ENCODE results near the gene SLC35A2.
"Not testable (repeated sequence)": the region's sequence is repeated elsewhere in the genome, so short reads cannot be mapped to it uniquely, and the experiment has no call there.

The SLC35A2 gene

DNA sequence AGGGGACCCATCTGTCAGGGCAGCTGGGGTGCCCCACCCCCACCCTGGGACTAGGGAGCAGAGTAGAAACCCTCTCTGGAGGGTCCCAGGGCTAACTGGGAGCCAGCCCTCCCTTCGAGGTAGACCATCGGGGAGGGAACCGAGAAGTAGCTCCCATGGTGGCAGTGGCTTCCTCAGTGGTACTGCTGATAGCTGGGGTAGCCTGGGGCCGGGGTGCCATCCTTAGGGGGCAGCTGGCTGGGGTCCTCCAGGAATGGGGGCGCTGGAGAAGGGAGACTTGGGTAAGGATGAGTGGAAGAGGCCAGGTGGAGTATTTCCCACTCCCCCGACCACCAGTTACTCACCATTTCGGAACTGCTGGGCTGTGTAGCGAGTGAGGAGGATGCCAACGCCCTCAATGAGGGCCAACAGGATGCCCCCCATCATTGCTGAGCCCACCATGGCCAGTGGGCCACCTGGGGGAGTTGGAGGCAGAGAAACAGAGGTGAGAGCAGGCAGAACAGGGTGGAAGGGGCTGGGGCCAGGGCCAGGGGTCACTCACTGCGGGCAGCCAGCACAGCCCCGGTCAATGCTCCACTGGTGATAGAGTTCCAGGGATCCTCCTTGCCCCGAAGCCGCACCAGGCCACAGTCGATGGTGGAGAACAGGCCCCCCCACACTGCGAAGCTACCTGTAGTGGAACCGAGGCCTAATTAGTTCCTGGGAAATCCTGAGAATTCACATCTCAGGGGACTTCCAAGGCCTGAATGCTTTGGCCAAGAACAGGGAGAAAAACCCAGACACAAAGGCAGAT, 17.7 kb downstream of the SLC35A2 start:
- no peaks in the 10 kb centered on the region for H3K36me3 ChIP-seq (ENCODE audit: control insufficient read depth, insufficient read depth, low read length)
- peaks cover 2% of the 10 kb centered on the region for H3K4me1 ChIP-seq (ENCODE audit: control insufficient read depth, insufficient read depth, low read length)
- no peaks in the 10 kb centered on the region for H3K27me3 ChIP-seq (ENCODE audit: control insufficient read depth, insufficient read depth, low read length)
- no peak overlapping the region for H3K9ac ChIP-seq (ENCODE audit: low read length)
- no peak overlapping the region for H3K27ac ChIP-seq (ENCODE audit: low read depth, low read length)
- H3K4me3 ChIP-seq (ENCODE audit: low read length): no peak overlapping the region

DNA sequence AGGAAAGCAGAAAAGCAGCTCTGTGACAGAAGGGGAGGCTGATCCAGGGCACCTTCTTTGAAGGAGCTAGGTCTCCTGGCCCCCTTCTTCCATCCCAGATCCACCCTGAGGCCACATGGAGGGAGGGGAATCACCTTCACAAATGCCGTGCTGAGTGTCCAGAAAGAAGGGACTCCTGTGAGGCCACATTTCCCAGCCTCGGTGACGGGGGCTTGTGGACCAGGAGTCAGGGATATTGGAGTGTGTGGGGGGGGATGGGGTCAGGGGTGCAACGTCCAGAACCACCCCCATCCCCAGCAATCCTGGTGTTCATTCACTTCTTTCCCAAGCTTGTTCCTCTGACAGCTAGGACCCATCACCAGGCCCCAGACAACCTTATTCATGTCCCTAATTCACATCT, 18.6 kb downstream of the SLC35A2 start:
- Histone ChIP-seq H3K4me1 (ENCODE audit: control insufficient read depth, insufficient read depth, low read length) (peaks cover 2% of the 10 kb centered on the region), H3K27me3 (ENCODE audit: control insufficient read depth, insufficient read depth, low read length) (no peaks in the 10 kb centered on the region), H3K4me3 (ENCODE audit: low read length) (no peak overlapping the region), H3K27ac (ENCODE audit: low read depth, low read length) (no peak overlapping the region), H3K9ac (ENCODE audit: low read length) (no peak overlapping the region), H3K36me3 (ENCODE audit: control insufficient read depth, insufficient read depth, low read length) (no peaks in the 10 kb centered on the region)

- no peak overlapping the region for H3K9ac ChIP-seq (ENCODE audit: low read length)
- peak overlapping the region; percentile 58 for H3K27ac ChIP-seq (ENCODE audit: low read depth, low read length)
Measured at GRCh38 chrX:48891402-48892288, 19.8 kb downstream of the SLC35A2 start.

GRCh38 chrX:48890934-48891401, 20.5 kb downstream of the SLC35A2 start:
- Histone ChIP-seq H3K4me3 (ENCODE audit: low read length) (peak overlapping the region; percentile 62), H3K27ac (ENCODE audit: low read depth, low read length) (peak overlapping the region; percentile 58), H3K36me3 (ENCODE audit: control insufficient read depth, insufficient read depth, low read length) (no peaks in the 10 kb centered on the region), H3K27me3 (ENCODE audit: control insufficient read depth, insufficient read depth, low read length) (no peaks in the 10 kb centered on the region), H3K9ac (ENCODE audit: low read length) (no peak overlapping the region), H3K4me1 (ENCODE audit: control insufficient read depth, insufficient read depth, low read length) (peaks cover 2% of the 10 kb centered on the region)

More at GRCh38 chrX:48891402-48892288, 19.8 kb downstream of the SLC35A2 start:
- peak overlapping the region; percentile 62 for H3K4me3 ChIP-seq (ENCODE audit: low read length)
- peaks cover 2% of the 10 kb centered on the region for H3K4me1 ChIP-seq (ENCODE audit: control insufficient read depth, insufficient read depth, low read length)
- H3K27me3 ChIP-seq (ENCODE audit: control insufficient read depth, insufficient read depth, low read length): no peaks in the 10 kb centered on the region
- no peaks in the 10 kb centered on the region for H3K36me3 ChIP-seq (ENCODE audit: control insufficient read depth, insufficient read depth, low read length)

GRCh38 chrX:48890296-48890925, 21.0 kb downstream of the SLC35A2 start:
- Histone ChIP-seq H3K27me3 (ENCODE audit: control insufficient read depth, insufficient read depth, low read length) (no peaks in the 10 kb centered on the region), H3K4me1 (ENCODE audit: control insufficient read depth, insufficient read depth, low read length) (peaks cover 2% of the 10 kb centered on the region), H3K9ac (ENCODE audit: low read length) (no peak overlapping the region), H3K4me3 (ENCODE audit: low read length) (peak overlapping the region; percentile 62), H3K36me3 (ENCODE audit: control insufficient read depth, insufficient read depth, low read length) (no peaks in the 10 kb centered on the region), H3K27ac (ENCODE audit: low read depth, low read length) (no peak overlapping the region)

- not testable (repeated sequence) for H3K36me3 ChIP-seq (ENCODE audit: control insufficient read depth, insufficient read depth, low read length); H3K4me1 ChIP-seq (ENCODE audit: control insufficient read depth, insufficient read depth, low read length); H3K9ac ChIP-seq (ENCODE audit: low read length); H3K27me3 ChIP-seq (ENCODE audit: control insufficient read depth, insufficient read depth, low read length); H3K4me3 ChIP-seq (ENCODE audit: low read length); H3K27ac ChIP-seq (ENCODE audit: low read depth, low read length)
Measured at GRCh38 chrX:48886586-48886985, 24.9 kb downstream of the SLC35A2 start.

- Histone ChIP-seq H3K4me3 (ENCODE audit: low read length) (no peak overlapping the region), H3K36me3 (ENCODE audit: control insufficient read depth, insufficient read depth, low read length) (no peaks in the 10 kb centered on the region), H3K4me1 (ENCODE audit: control insufficient read depth, insufficient read depth, low read length) (no peaks in the 10 kb centered on the region), H3K27me3 (ENCODE audit: control insufficient read depth, insufficient read depth, low read length) (no peaks in the 10 kb centered on the region), H3K27ac (ENCODE audit: low read depth, low read length) (no peak overlapping the region), H3K9ac (ENCODE audit: low read length) (no peak overlapping the region)
Measured at GRCh38 chrX:48883729-48884128, 27.7 kb downstream of the SLC35A2 start.

- not testable (repeated sequence) for H3K27ac ChIP-seq (ENCODE audit: low read depth, low read length); H3K36me3 ChIP-seq (ENCODE audit: control insufficient read depth, insufficient read depth, low read length); H3K4me1 ChIP-seq (ENCODE audit: control insufficient read depth, insufficient read depth, low read length); H3K27me3 ChIP-seq (ENCODE audit: control insufficient read depth, insufficient read depth, low read length); H3K4me3 ChIP-seq (ENCODE audit: low read length); H3K9ac ChIP-seq (ENCODE audit: low read length)
Measured at GRCh38 chrX:48876944-48877343, 34.5 kb downstream of the SLC35A2 start.

DNA sequence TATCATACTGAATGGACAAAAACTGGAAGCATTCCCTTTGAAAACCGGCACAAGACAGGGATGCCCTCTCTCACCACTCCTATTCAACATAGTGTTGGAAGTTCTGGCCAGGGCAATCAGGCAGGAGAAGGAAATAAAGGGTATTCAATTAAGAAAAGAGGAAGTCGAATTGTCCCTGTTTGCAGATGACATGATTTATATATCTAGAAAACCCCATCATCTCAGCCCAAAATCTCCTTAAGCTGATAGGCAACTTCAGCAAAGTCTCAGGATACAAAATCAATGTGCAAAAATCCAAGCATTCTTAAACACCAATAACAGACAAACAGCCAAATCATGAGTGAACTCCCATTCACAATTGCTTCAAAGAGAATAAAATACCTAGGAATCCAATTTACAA, 39.4 kb downstream of the SLC35A2 start:
- H3K27me3 ChIP-seq (ENCODE audit: control insufficient read depth, insufficient read depth, low read length); H3K36me3 ChIP-seq (ENCODE audit: control insufficient read depth, insufficient read depth, low read length); H3K9ac ChIP-seq (ENCODE audit: low read length); H3K4me3 ChIP-seq (ENCODE audit: low read length); H3K4me1 ChIP-seq (ENCODE audit: control insufficient read depth, insufficient read depth, low read length); H3K27ac ChIP-seq (ENCODE audit: low read depth, low read length): not testable (repeated sequence)

DNA sequence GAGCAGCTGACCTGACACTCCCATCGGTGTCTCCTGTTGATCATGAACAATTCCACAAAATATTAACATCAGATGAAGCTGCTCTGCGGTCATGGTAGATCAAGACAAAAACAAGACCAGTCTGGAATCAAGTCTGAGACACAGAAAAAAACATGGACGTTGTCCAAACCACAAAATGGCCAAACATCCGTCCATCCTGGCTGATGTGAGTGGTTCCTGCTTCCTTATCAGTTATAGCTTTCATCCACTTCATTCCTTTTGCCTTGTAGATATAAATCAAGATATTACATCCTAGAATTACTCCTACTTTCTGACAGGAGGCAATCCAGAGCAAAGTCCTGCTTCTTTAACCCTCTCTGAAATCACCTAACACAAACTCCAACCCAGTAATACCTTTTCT, 47.2 kb downstream of the SLC35A2 start:
- H3K4me1 ChIP-seq (ENCODE audit: control insufficient read depth, insufficient read depth, low read length): no peaks in the 10 kb centered on the region

DNA sequence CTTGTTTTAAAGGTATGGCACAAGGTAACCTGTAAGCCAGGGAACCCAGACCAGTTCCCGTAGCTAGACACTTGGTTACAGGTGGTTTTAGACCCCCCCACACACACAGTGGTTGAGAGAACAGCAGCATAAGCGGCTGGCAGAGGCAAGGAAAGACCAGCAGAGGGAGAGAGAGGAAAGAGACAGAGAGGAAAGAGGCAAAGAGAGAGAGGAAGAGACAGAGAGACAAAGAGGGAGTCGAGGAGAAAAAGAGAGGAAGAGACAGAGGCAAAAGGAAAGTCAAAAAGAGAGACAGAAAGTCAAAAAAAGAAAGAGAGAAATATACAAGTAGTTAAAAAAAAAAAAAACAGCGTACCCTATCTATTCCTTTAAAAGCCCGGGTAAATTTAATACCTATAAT, 56.5 kb downstream of the SLC35A2 start:
- Histone ChIP-seq H3K4me1 (ENCODE audit: control insufficient read depth, insufficient read depth, low read length) (no peaks in the 10 kb centered on the region), H3K4me3 (ENCODE audit: low read length) (no peak overlapping the region), H3K36me3 (ENCODE audit: control insufficient read depth, insufficient read depth, low read length) (no peaks in the 10 kb centered on the region), H3K9ac (ENCODE audit: low read length) (no peak overlapping the region), H3K27me3 (ENCODE audit: control insufficient read depth, insufficient read depth, low read length) (no peaks in the 10 kb centered on the region), H3K27ac (ENCODE audit: low read depth, low read length) (no peak overlapping the region)

More for the DNA sequence above, 47.2 kb downstream of the SLC35A2 start:
- H3K27me3 ChIP-seq (ENCODE audit: control insufficient read depth, insufficient read depth, low read length): no peaks in the 10 kb centered on the region
- no peak overlapping the region for H3K27ac ChIP-seq (ENCODE audit: low read depth, low read length)
- H3K9ac ChIP-seq (ENCODE audit: low read length): no peak overlapping the region
- no peak overlapping the region for H3K4me3 ChIP-seq (ENCODE audit: low read length)
- H3K36me3 ChIP-seq (ENCODE audit: control insufficient read depth, insufficient read depth, low read length): no peaks in the 10 kb centered on the region

DNA sequence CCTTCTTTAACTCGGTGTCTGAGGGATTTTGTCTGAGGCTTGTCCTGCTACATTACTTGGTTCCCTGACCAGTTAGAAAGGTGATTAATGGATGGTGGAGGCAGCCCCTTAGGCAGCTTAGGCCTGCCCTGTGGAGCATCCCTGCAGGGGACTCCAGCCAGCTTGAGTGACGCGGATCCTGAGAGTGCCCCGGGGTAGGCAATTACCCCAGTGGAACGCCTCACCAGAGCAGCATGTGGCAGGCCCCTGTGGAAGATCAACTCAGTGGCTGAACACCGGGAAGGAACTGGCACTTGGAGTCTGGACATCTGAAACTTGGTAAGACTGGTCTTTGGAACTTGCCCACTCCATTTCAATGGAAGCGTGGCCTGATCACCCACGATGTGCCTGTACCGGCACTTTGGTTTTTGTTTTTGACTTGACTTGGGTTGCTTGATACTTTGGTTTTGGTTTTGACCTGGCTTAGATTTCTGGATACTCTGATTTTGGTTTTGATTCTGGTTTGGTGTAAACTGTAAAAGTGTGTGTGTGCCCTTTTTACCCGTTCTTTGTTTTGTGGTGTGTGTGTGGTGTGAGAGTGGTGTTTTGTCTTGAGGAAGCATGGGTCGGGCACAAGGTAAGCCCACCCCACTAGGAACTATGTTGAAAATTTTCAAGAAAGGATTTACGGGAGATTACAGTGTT, 57.2 kb downstream of the SLC35A2 start:
- H3K4me3 ChIP-seq (ENCODE audit: low read length); H3K27ac ChIP-seq (ENCODE audit: low read depth, low read length); H3K4me1 ChIP-seq (ENCODE audit: control insufficient read depth, insufficient read depth, low read length); H3K9ac ChIP-seq (ENCODE audit: low read length); H3K36me3 ChIP-seq (ENCODE audit: control insufficient read depth, insufficient read depth, low read length); H3K27me3 ChIP-seq (ENCODE audit: control insufficient read depth, insufficient read depth, low read length): not testable (repeated sequence)
